ENCODE data around the gene SYK.

DNA sequence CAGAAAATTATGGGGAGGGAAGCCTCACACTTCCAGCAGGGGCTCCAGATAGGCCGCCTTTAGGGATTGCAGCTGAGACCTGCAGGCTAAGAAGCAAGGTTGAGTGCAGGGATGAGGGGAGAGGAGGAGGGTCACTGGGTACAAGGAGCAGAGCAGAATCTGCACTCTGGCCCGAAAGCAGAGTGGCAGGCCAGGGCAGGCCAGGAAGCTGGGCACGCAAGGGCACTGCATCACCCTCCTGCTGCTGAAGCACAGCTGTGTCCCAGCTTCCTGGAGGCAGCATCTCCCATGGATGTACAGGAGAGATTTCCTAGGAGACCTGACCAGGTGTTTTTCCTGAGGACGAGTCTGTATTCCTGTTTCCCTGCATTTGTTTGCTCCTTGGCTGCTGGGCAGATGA lies 92.1 kb downstream of the SYK start:
- TF ChIP-seq, protein P1, sequence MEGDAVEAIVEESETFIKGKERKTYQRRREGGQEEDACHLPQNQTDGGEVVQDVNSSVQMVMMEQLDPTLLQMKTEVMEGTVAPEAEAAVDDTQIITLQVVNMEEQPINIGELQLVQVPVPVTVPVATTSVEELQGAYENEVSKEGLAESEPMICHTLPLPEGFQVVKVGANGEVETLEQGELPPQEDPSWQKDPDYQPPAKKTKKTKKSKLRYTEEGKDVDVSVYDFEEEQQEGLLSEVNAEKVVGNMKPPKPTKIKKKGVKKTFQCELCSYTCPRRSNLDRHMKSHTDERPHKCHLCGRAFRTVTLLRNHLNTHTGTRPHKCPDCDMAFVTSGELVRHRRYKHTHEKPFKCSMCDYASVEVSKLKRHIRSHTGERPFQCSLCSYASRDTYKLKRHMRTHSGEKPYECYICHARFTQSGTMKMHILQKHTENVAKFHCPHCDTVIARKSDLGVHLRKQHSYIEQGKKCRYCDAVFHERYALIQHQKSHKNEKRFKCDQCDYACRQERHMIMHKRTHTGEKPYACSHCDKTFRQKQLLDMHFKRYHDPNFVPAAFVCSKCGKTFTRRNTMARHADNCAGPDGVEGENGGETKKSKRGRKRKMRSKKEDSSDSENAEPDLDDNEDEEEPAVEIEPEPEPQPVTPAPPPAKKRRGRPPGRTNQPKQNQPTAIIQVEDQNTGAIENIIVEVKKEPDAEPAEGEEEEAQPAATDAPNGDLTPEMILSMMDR (IDR thresholded peaks at IDR 0.05; ENCODE audit: insufficient read depth, low read depth, low read length), result no peak
- no peak for TF ChIP-seq EZH2 (IDR thresholded peaks at IDR 0.05; ENCODE audit: insufficient read depth, low read length)
